ENCODE data around the gene RRP8. TPM values are rescaled to one million over a fixed set of nuclear protein-coding genes. Genes with fewer than 3 reads are reported as not detected.

The RRP8 gene
- total and polyA plus RNA-seq, 2 of the 8 experiments (the other 6 are each of a cell fraction or from before 2014, with no cell fraction given) = 4.2 to 14.9 TPM

DNA sequence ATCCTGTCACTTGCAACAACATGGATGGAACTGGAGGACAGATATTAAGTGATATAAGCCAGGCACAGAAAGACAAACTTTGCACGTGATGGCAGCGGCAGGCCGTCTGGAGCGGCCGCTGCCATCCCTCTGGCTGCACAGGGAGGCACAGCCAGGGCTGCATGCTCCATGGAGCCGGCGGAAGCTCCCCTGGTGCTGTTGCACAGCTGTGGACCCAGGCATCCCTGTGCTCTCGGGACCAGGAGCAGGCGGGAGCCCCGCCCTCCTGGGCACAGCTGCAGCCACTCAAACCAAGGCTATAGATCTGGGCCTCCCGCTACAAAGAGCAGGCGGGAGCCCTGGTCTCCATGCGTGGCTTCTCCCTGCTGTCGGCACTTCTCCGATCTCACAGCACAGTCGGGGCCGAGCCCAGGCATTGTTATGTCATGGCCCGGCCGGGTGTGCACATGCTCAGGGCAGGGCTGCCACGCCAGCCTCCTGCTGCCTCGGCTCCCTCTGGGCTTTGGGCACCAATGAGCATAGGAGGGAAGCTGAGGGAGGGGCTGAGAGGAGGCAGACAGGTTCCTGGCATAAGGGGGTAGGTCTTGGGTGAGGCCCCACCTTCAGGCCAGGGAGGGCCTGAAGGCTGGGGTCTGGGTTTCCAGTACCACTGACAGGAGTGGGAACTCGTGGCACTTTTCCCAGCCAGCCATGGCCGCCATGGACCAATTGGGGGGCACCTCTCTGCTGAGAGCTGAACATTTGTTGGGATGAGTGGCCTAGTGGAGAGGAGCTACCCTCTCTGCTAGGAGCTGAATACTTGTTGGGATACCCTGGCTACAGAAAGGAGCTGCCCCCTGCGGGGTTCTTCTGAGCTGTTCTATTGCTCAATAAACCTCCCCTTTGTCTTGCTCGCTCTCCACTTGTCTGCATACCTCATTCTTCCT lies 16.7 kb downstream of the RRP8 start:
- Histone ChIP-seq H2AFZ (ENCODE audit: low read length) (peak overlapping the region; percentile 79), H3K9ac (replicated peaks in 1 of 4; ENCODE audit: extremely low read depth in 1 of 4, low read depth in 3 of 4, low read length in 3 of 4) (peak overlapping the region in 2 of 4 experiments; percentile 5 to 29; a peak in 3 of 7 replicates), H3K23me2 (ENCODE audit: low read depth, low read length) (no peaks in the 10 kb centered on the region), H3K79me2 (ENCODE audit: control insufficient read depth in 1 of 2, insufficient read depth in 2 of 2, low read length in 2 of 2) (no peaks in the 10 kb centered on the region), H3K14ac (ENCODE audit: insufficient read length) (no peak overlapping the region), H4K91ac (replicated peaks; ENCODE audit: insufficient read length, low read length) (no peak overlapping the region), H3K27me3 (replicated peaks in 1 of 4; ENCODE audit: control insufficient read depth in 3 of 4, extremely low read depth in 1 of 4, insufficient read depth in 3 of 4, low read length in 3 of 4) (no peaks in the 10 kb centered on the region), H2BK120ac (replicated peaks; ENCODE audit: low read depth, low read length) (no peak overlapping the region), H3K79me1 (ENCODE audit: low read depth, low read length) (no peaks in the 10 kb centered on the region), H4K5ac (ENCODE audit: insufficient read length, low read depth, low read length) (no peak overlapping the region), H3K36me3 (ENCODE audit: control insufficient read depth in 2 of 4, insufficient read depth in 4 of 4, low read length in 3 of 4) (no peaks in the 10 kb centered on the region), H3K27ac (ENCODE audit: low read depth, low read length) (peak overlapping the region; percentile 64), H2BK20ac (ENCODE audit: low read length) (no peak overlapping the region), H2BK12ac (ENCODE audit: low read depth, low read length) (no peak overlapping the region), H3K4me1 (replicated peaks in 1 of 4; ENCODE audit: control insufficient read depth in 3 of 4, insufficient read depth in 4 of 4, low read length in 3 of 4) (peaks cover 0 to 16% (median 10%) of the 10 kb centered on the region in 4 experiments; a peak in 5 of 7 replicates), H3K23ac (ENCODE audit: insufficient read length) (no peak overlapping the region), H3K4ac (replicated peaks; ENCODE audit: insufficient read length, low read depth, low read length) (no peak overlapping the region), H4K8ac (ENCODE audit: extremely low read depth, insufficient read depth, low read length) (peak overlapping the region; percentile 75; the same call in 1 of the 2 replicates), H3K4me3 (ENCODE audit: extremely low read depth in 1 of 4, insufficient read depth in 2 of 4, low read depth in 3 of 4, low read length in 4 of 4) (peak overlapping the region in 3 of 4 experiments; percentile 37 to 55 (median 49); a peak in 6 of 8 replicates), H2BK5ac (ENCODE audit: low read depth, low read length) (no peak overlapping the region), H2BK15ac (ENCODE audit: low read length) (no peak overlapping the region), H3K18ac (ENCODE audit: extremely low read depth, low read length) (no peak overlapping the region), H3K9me3 (ENCODE audit: insufficient read depth in 2 of 2, low read depth in 1 of 2, low read length in 1 of 2) (peaks cover 0 to 4% of the 10 kb centered on the region in 2 experiments; a peak in 1 of 4 replicates), H3K4me2 (ENCODE audit: insufficient read depth in 1 of 2, low read depth in 2 of 2, low read length in 2 of 2) (peak overlapping the region in 1 of 2 experiments; percentile 83; a peak in 2 of 4 replicates), H4K20me1 (replicated peaks in 1 of 2; ENCODE audit: control insufficient read depth in 1 of 2, insufficient read depth in 2 of 2, low read length in 2 of 2) (no peaks in the 10 kb centered on the region), H3K56ac (replicated peaks; ENCODE audit: insufficient read length, low read depth, low read length) (no peak overlapping the region), H2AK5ac (ENCODE audit: low read depth, low read length) (no peak overlapping the region)
- CTCF ChIA-PET (ENCODE audit: partially characterized antibody) = interaction anchor here (0.6 to 3.0 kb wide), 13 partner anchors 8 to 319 kb away, joined by 3 to 11 read pairs (median 3); no protein-coding TSS in a partner anchor
- FAIRE-seq (peak; percentile 57), DNase-seq (ENCODE audit: low read depth in 1 of 2, low spot score in 2 of 2) (peak in 1 of 2 experiments; percentile 43)
- 15% methylated on average over 25 of the region's 25 CpGs; no CpG with 5 or more reads in 1 of the 2 experiments for WGBS, 2 experiments (ENCODE audit: extremely low coverage in 1 of 2, insufficient coverage in 1 of 2, insufficient read length in 1 of 2, insufficient replicate concordance in 2 of 2, low coverage in 1 of 2, low lambda C conversion rate in 2 of 2, missing lambda C conversion rate in 1 of 2)
- POLR2A ChIA-PET (ENCODE audit: partially characterized antibody) = interaction anchor here (1.1 to 1.7 kb wide), 3 partner anchors 10 to 33 kb away, joined by 3 to 4 read pairs (median 4); partner anchors contain the start of genes ILK and TPP1
- TF ChIP-seq YY1 (IDR thresholded peaks at IDR 0.05; ENCODE audit: low read depth, low read length) (peak; percentile 46; the same call in 1 of the 2 replicates), RFX5 (IDR thresholded peaks at IDR 0.05; ENCODE audit: borderline replicate concordance, low read depth, low read length) (no peak), ASH2L (IDR thresholded peaks at IDR 0.05; ENCODE audit: low read length) (peak; percentile 79), PHF8 (conservative IDR thresholded peaks at IDR 0.05; ENCODE audit: low read depth, low read length) (no peak), CEBPB (IDR thresholded peaks at IDR 0.05; ENCODE audit: low read depth, low read length) (peak; percentile 96), CREB1 (IDR thresholded peaks at IDR 0.05) (0 out of 2 replicates have a peak, but pooled peaks have one; percentile 22), RBBP5 (IDR thresholded peaks at IDR 0.05; ENCODE audit: borderline replicate concordance, low read depth, low read length) (peak; percentile 58; the same call in 1 of the 2 replicates), RAD21 (IDR thresholded peaks at IDR 0.05 in 1 of 2, conservative IDR thresholded peaks at IDR 0.05 in 1 of 2; ENCODE audit: low read depth in 2 of 2, low read length in 2 of 2) (0 out of 4 replicates have a peak, but pooled peaks of 1 of the 2 experiments have one; percentile 1), SRF (IDR thresholded peaks at IDR 0.05; ENCODE audit: low read depth, low read length) (no peak)
- TF ChIP-seq, protein P1, sequence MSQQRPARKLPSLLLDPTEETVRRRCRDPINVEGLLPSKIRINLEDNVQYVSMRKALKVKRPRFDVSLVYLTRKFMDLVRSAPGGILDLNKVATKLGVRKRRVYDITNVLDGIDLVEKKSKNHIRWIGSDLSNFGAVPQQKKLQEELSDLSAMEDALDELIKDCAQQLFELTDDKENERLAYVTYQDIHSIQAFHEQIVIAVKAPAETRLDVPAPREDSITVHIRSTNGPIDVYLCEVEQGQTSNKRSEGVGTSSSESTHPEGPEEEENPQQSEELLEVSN (IDR thresholded peaks at IDR 0.05) = peak; percentile 70
